Keratinocyte (primary cell): ENCODE results near the gene GPRC5B.

Experiments
- EZH2 ChIP-seq: IDR thresholded peaks from one replicate; pipeline ENCODE4 v1.6.1; 2012; ENCODE audit warnings: inconsistent platforms, mild to moderate bottlenecking, low read length, moderate library complexity
- TF ChIP-seq, protein P1 (sequence below), 3 experiments: IDR thresholded peaks in 1 of 3; conservative IDR thresholded peaks in 1 of 3; optimal IDR thresholded peaks in 1 of 3; 2 replicates in 2 of 3; 3 replicates in 1 of 3; pipeline versions ENCODE3 to v1.5.1; 2011; ENCODE audit warnings: low read length in 3 of 3, mild to moderate bottlenecking in 3 of 3, moderate library complexity in 2 of 3, control low read depth in 1 of 3, inconsistent platforms in 1 of 3; ENCODE audit not compliant: insufficient read depth in 2 of 3; ENCODE audit errors: extremely low read depth in 1 of 3

DNA sequence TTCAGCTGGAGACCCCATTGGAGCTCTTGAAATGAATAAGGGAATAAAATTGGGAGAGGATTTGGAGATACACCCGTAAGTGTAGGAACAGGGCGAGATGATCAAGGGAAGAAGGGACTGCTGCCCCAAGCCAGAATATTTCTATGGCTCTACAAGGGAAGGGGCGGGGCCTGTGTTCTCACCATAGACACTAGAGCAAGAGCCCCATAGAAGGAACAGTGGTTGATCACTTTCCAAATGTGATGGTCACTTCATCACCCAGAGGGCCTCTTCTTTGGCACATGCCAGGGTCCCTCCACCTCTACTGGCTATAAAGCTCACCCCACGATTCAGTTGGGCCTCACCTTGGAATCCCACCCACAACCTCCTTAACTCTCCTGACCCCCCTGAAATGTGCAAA, 25.0 kb downstream of the GPRC5B start:
- TF ChIP-seq, protein P1, sequence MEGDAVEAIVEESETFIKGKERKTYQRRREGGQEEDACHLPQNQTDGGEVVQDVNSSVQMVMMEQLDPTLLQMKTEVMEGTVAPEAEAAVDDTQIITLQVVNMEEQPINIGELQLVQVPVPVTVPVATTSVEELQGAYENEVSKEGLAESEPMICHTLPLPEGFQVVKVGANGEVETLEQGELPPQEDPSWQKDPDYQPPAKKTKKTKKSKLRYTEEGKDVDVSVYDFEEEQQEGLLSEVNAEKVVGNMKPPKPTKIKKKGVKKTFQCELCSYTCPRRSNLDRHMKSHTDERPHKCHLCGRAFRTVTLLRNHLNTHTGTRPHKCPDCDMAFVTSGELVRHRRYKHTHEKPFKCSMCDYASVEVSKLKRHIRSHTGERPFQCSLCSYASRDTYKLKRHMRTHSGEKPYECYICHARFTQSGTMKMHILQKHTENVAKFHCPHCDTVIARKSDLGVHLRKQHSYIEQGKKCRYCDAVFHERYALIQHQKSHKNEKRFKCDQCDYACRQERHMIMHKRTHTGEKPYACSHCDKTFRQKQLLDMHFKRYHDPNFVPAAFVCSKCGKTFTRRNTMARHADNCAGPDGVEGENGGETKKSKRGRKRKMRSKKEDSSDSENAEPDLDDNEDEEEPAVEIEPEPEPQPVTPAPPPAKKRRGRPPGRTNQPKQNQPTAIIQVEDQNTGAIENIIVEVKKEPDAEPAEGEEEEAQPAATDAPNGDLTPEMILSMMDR (optimal IDR thresholded peaks at IDR 0.05 in 1 of 3, IDR thresholded peaks at IDR 0.05 in 1 of 3, conservative IDR thresholded peaks at IDR 0.05 in 1 of 3; ENCODE audit: extremely low read depth in 1 of 3, insufficient read depth in 2 of 3, low read length in 3 of 3): no peak
- no peak for TF ChIP-seq EZH2
